Epithelial cell of esophagus (primary cell): ENCODE results near the gene ZNF80.
A peak's percentile ranks its signal among the peaks of the same experiment; 100 is the strongest.
"Not testable (repeated sequence)": the region's sequence is repeated elsewhere in the genome, so short reads cannot be mapped to it uniquely, and the experiment has no call there.

Experiments used
- DNase-seq: peaks from one replicate; pipeline ENCODE4 v3.0.0; 2010; ENCODE audit warnings: low read depth
- H3K4me3 ChIP-seq: 2 replicates; pipeline ENCODE4 v1.5.1; 2011; ENCODE audit warnings: mild to moderate bottlenecking, low read length, control low read depth
- TF ChIP-seq, protein P1 (sequence below): IDR thresholded peaks from 2 replicates; pipeline ENCODE4 v1.5.1; 2011; ENCODE audit warnings: low read depth, mild to moderate bottlenecking, low read length, control low read depth, inconsistent platforms; ENCODE audit not compliant: insufficient read depth; ENCODE audit errors: missing control alignments

Gene ZNF80

DNA sequence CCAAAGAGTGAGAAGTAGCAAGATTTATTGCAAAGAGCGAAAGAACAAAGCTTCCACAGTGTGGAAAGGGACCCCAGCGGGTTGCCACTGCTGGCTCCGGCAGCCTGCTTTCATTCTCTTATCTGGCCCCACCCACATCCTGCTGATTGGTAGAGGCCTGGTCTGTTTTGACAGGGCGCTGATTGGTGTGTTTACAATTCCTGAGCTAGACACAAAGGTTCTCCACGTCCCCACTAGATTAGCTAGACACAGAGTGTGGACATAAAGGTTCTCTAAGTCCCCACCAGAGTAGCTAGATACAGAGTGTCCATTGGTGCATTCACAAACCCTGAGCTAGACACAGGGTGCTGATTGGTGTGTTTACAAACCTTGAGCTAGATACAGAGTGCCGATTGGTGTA is at the start of gene ZNF80:
ZNF80 (minus strand) TSS at position 101 of the 400 bp plus-strand sequence. CDS start 504 bp downstream, outside the sequence.
- DNase-seq, H3K4me3 ChIP-seq: not testable (repeated sequence)

DNA sequence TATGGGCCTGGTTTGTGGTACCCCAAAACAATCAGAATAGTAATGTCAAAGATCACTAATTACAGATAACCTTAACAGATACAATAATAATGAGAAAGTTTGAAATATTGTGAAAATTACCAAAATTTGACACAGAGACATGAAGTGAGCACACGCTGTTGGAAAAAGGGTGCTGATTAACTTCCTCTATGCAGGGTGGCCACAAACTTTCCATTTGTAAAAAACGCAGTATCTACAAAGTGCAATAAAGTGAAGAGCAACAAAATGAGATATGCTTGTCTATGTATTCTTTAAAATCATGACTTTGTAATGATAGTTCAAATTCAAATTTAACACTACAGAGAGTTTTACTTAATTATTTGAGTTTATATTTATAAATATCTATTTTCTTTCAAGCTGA is 48.9 kb upstream of the ZNF80 start:
- TF ChIP-seq, protein P1, sequence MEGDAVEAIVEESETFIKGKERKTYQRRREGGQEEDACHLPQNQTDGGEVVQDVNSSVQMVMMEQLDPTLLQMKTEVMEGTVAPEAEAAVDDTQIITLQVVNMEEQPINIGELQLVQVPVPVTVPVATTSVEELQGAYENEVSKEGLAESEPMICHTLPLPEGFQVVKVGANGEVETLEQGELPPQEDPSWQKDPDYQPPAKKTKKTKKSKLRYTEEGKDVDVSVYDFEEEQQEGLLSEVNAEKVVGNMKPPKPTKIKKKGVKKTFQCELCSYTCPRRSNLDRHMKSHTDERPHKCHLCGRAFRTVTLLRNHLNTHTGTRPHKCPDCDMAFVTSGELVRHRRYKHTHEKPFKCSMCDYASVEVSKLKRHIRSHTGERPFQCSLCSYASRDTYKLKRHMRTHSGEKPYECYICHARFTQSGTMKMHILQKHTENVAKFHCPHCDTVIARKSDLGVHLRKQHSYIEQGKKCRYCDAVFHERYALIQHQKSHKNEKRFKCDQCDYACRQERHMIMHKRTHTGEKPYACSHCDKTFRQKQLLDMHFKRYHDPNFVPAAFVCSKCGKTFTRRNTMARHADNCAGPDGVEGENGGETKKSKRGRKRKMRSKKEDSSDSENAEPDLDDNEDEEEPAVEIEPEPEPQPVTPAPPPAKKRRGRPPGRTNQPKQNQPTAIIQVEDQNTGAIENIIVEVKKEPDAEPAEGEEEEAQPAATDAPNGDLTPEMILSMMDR: no peak
- DNase-seq: no peak
- no peak overlapping the region for H3K4me3 ChIP-seq

- H3K4me3 ChIP-seq: no peak overlapping the region
- DNase-seq: no peak
- TF ChIP-seq, protein P1: no peak
Observed at GRCh38 chr3:114285648-114286230, 48.4 kb upstream of the ZNF80 start.

DNA sequence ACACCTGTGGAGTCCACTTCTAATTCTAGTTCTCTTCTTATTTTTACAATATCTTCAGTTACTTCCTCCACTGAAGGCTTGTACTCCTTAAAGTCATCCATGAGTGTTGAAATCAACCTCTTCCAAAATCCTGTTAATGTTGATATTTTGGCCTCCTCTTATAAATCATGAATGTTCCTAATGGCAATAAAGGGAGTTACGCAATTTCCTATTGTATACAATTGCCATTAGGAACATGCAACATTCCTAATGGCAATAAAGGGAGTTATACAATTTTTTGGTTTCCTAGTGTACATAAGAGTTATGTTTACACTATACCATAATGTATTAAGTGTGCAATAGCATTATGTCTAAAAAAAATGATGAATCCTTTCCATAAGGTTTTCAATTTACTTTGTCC is 47.3 kb upstream of the ZNF80 start:
- TF ChIP-seq, protein P1: no peak
- H3K4me3 ChIP-seq: no peak overlapping the region
- DNase-seq: no peak

DNA sequence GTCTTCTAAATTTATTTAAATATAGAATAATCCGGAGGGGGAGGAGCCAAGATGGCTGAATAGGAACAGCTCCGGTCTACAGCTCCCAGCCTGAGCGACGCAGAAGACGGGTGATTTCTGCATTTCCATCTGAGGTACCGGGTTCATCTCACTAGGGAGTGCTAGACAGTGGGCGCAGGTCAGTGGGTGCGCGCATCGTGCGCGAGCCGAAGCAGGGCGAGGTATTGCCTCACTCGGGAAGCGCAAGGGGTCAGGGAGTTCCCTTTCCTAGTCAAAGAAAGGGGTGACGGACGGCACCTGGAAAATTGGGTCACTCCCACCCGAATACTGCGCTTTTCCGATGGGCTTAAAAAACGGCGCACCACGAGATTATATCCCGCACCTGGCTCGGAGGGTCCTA is 39.5 kb upstream of the ZNF80 start:
- DNase-seq, H3K4me3 ChIP-seq: not testable (repeated sequence)

GRCh38 chr3:114274929-114275328 is 37.6 kb upstream of the ZNF80 start:
- TF ChIP-seq, protein P1: no peak
- no peak overlapping the region for H3K4me3 ChIP-seq
- peak; percentile 55 for DNase-seq

GRCh38 chr3:114272271-114272670 is 34.9 kb upstream of the ZNF80 start:
- DNase-seq: no peak
- TF ChIP-seq, protein P1: no peak
- H3K4me3 ChIP-seq: no peak overlapping the region

- no peak for DNase-seq
- no peak overlapping the region for H3K4me3 ChIP-seq
- TF ChIP-seq, protein P1: no peak
Observed at GRCh38 chr3:114270019-114270418, 32.6 kb upstream of the ZNF80 start.
